OCI-LY7 (cell line): ENCODE data around the gene SH3GL2. TPM values are rescaled to one million over a fixed set of nuclear protein-coding genes. Genes with fewer than 3 reads are reported as not detected.

Experiments
- BruUV-seq: library from RNA; stranded (reverse); fragments of 400-500 nt; replicated peaks from 2 replicates; lab custom pipeline; 2021; lab: Mats Ljungman, UMichigan
- CTCF ChIA-PET: fragments of 300-600 bp; sonication (Branson Sonifier 250); formaldehyde crosslinking; loops from one replicate; lab custom pipeline; 2022; ENCODE audit warnings: antibody characterized with exemption; ENCODE audit not compliant: unreplicated experiment; lab: Charles Lee
- POLR2A ChIA-PET: fragments of 300-600 bp; sonication (Branson Sonifier 250); formaldehyde crosslinking; loops from one replicate; lab custom pipeline; 2022; ENCODE audit warnings: antibody characterized with exemption; lab: Charles Lee
- DNase-seq: peaks from one replicate; pipeline ENCODE4 v3.0.0-alpha.2; 2015; ENCODE audit warnings: low spot score
- H2AFZ ChIP-seq: fragments of 200-600 bp; sonication (generic), shearing (Covaris generic); 2 replicates; pipeline ENCODE4 v1.6.1; 2014; ENCODE audit warnings: mild to moderate bottlenecking, antibody characterized with exemption, low read length, moderate library complexity
- H3K27ac ChIP-seq: fragments of 200-600 bp; sonication (generic); 2 replicates; pipeline ENCODE4 v1.5.1; 2014; ENCODE audit warnings: mixed run types, low read depth, mild to moderate bottlenecking, moderate library complexity, low read length, inconsistent platforms; ENCODE audit not compliant: poor library complexity, severe bottlenecking
- H3K36me3 ChIP-seq: fragments of 200-600 bp; sonication (generic); 2 replicates; pipeline ENCODE4 v1.6.1; 2014; ENCODE audit warnings: mild to moderate bottlenecking, antibody characterized with exemption, low read length, moderate library complexity, mixed read lengths; ENCODE audit not compliant: insufficient read depth
- H3K4me1 ChIP-seq: fragments of 200-600 bp; sonication (generic); 2 replicates; pipeline ENCODE4 v1.5.1; 2014; ENCODE audit warnings: mild to moderate bottlenecking, low read length; ENCODE audit not compliant: insufficient read depth, poor library complexity, severe bottlenecking
- H3K4me2 ChIP-seq: fragments of 200-600 bp; sonication (generic); 2 replicates; pipeline ENCODE4 v1.6.1; 2014; ENCODE audit warnings: mild to moderate bottlenecking, low read length
- H3K4me3 ChIP-seq: fragments of 200-600 bp; sonication (generic); 2 replicates; pipeline ENCODE4 v1.5.1; 2014; ENCODE audit warnings: mild to moderate bottlenecking, low read depth, low read length; ENCODE audit not compliant: poor library complexity, severe bottlenecking
- H3K79me2 ChIP-seq: fragments of 200-600 bp; sonication (generic); 2 replicates; pipeline ENCODE4 v1.6.1; 2016; ENCODE audit warnings: low read depth, mild to moderate bottlenecking, low read length, moderate library complexity, mixed read lengths; ENCODE audit not compliant: insufficient read depth
- H3K9me2 ChIP-seq: fragments of 200-600 bp; sonication (generic); 2 replicates; pipeline ENCODE4 v1.6.1; 2016; ENCODE audit warnings: mild to moderate bottlenecking, low read length, mixed read lengths; ENCODE audit not compliant: insufficient read depth
- H3K9me3 ChIP-seq: fragments of 200-600 bp; sonication (generic); 2 replicates; pipeline ENCODE4 v1.6.1; 2014; ENCODE audit warnings: mild to moderate bottlenecking, mixed run types, low read length, mixed read lengths
- H4K20me1 ChIP-seq: fragments of 200-600 bp; sonication (generic); 2 replicates; pipeline ENCODE4 v1.6.1; 2014; ENCODE audit warnings: mild to moderate bottlenecking, antibody characterized with exemption, low read length, moderate library complexity, mixed read lengths; ENCODE audit not compliant: insufficient read depth
- CTCF ChIP-seq: fragments of 200-600 bp; sonication (generic); conservative IDR thresholded peaks from 2 replicates; pipeline ENCODE4 v1.5.1; 2014; ENCODE audit warnings: mild to moderate bottlenecking, antibody characterized with exemption, low read length, moderate library complexity, mixed read lengths
- EZH2phosphoT487 ChIP-seq: fragments of 200-600 bp; sonication (generic); IDR thresholded peaks from 2 replicates; pipeline ENCODE4 v1.6.1; 2018; ENCODE audit warnings: low read depth, borderline replicate concordance, mild to moderate bottlenecking, mixed run types, antibody characterized with exemption, low read length, moderate library complexity, mixed read lengths
- intact Hi-C: fragments of 100-400 bp; cut with micrococcal nuclease; formaldehyde crosslinking; loops from one replicate; pipeline ENCODE4 v1.10.0; 2022; ENCODE audit not compliant: unreplicated experiment
- total RNA-seq, 2 experiments: library from RNA; depleted of rRNA in 1 of 2; stranded (reverse); fragments of >200 nt in 1 of 2; shearing (Covaris generic) in 1 of 2; gene quantifications; 2 replicates each; pipeline ENCODE4 v1.2.3, GENCODE V29; 2014 to 2022

The SH3GL2 gene
- total RNA-seq, 2 experiments from 2014 or later = not detected

DNA sequence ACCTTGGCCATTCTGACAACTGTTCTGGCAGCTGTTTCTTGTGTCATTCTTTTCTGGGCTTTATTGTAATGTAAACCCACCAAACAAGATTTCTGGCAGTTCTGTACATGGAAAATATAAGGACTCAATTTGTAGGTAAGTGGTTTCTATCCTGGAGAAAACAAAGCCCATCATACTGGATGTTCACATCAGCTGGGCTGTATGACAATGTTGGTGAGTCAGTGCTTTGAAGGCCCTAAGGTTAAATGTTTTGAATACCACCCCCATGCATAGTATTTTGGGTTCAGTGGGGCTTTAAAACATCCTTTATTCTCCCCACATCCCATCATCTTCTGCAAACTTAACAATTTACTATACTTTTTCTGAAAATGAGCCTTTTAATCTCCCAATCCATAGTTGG is 52.5 kb downstream of the SH3GL2 start:
- POLR2A ChIA-PET = no interaction called here
- Histone ChIP-seq H3K4me2 (no peak overlapping the region), H3K79me2 (no peaks in the 10 kb centered on the region), H3K9me2 (no peaks in the 10 kb centered on the region), H3K4me1 (no peaks in the 10 kb centered on the region), H3K9me3 (no peaks in the 10 kb centered on the region), H3K4me3 (no peak overlapping the region), H3K36me3 (no peaks in the 10 kb centered on the region), H4K20me1 (no peaks in the 10 kb centered on the region), H3K27ac (no peak overlapping the region), H2AFZ (no peak overlapping the region)
- no peak for DNase-seq
- TF ChIP-seq CTCF (no peak), EZH2phosphoT487 (no peak)
- intact Hi-C loops = no loop called here
- CTCF ChIA-PET = no interaction called here
- BruUV-seq = no TSS peak

GRCh38 chr9:17632994-17633393 is 54.1 kb downstream of the SH3GL2 start:
- H3K79me2 ChIP-seq = no peaks in the 10 kb centered on the region
- no TSS peak for BruUV-seq
- no peak overlapping the region for H2AFZ ChIP-seq
- intact Hi-C loops = no loop called here
- H3K4me3 ChIP-seq = no peak overlapping the region
- H3K4me2 ChIP-seq = no peak overlapping the region
- CTCF ChIA-PET = no interaction called here
- no peaks in the 10 kb centered on the region for H4K20me1 ChIP-seq
- no peaks in the 10 kb centered on the region for H3K36me3 ChIP-seq
- no peaks in the 10 kb centered on the region for H3K9me3 ChIP-seq
- H3K9me2 ChIP-seq = no peaks in the 10 kb centered on the region
- TF ChIP-seq EZH2phosphoT487 = no peak
- TF ChIP-seq CTCF = no peak
- H3K4me1 ChIP-seq = no peaks in the 10 kb centered on the region
- H3K27ac ChIP-seq = no peak overlapping the region
- POLR2A ChIA-PET = no interaction called here
- DNase-seq = no peak

GRCh38 chr9:17635115-17635890 is 56.4 kb downstream of the SH3GL2 start:
- Histone ChIP-seq H3K36me3 (no peaks in the 10 kb centered on the region), H3K79me2 (no peaks in the 10 kb centered on the region), H3K4me2 (no peak overlapping the region), H3K4me1 (no peaks in the 10 kb centered on the region), H3K9me2 (no peaks in the 10 kb centered on the region), H3K4me3 (no peak overlapping the region), H4K20me1 (no peaks in the 10 kb centered on the region), H2AFZ (no peak overlapping the region), H3K27ac (no peak overlapping the region), H3K9me3 (no peaks in the 10 kb centered on the region)
- BruUV-seq = no TSS peak
- ChIA-PET CTCF (no interaction called here), POLR2A (no interaction called here)
- DNase-seq = no peak
- intact Hi-C loops = no loop called here
- TF ChIP-seq EZH2phosphoT487 (no peak), CTCF (no peak)
